K562 (cell line): ENCODE data around the gene SLC38A1. TPM values are rescaled to one million over a fixed set of nuclear protein-coding genes. Genes with fewer than 3 reads are reported as not detected.

ENCODE experiments used
- CBX5 ChIP-seq: IDR thresholded peaks from 2 replicates; pipeline ENCODE4 v1.6.1; 2014; ENCODE audit warnings: low read depth, borderline replicate concordance
- CC2D1A ChIP-seq: fragments of 450-650 bp; IDR thresholded peaks from 2 replicates; pipeline ENCODE4 v1.6.1; 2017; ENCODE audit warnings: mild to moderate bottlenecking
- FOXP1 ChIP-seq: sonication (generic); formaldehyde crosslinking; IDR thresholded peaks from 2 replicates; pipeline ENCODE4 v1.8.0; 2022; ENCODE audit warnings: mild to moderate bottlenecking, missing genetic modification reagents
- GABPB1 ChIP-seq: sonication (generic); formaldehyde crosslinking; IDR thresholded peaks from 2 replicates; pipeline ENCODE4 v1.8.0; 2022; ENCODE audit warnings: mild to moderate bottlenecking, missing genetic modification reagents
- HIVEP1 ChIP-seq: fragments of 250-450 bp; sonication (Bioruptor Pico); IDR thresholded peaks from 2 replicates; pipeline ENCODE4 v1.4.0; 2020; ENCODE audit warnings: mild to moderate bottlenecking
- LEF1 ChIP-seq: fragments of 450-650 bp; IDR thresholded peaks from 2 replicates; pipeline ENCODE4 v1.6.1; 2016; ENCODE audit warnings: mild to moderate bottlenecking
- MAZ ChIP-seq, 2 experiments: fragments of 450-650 bp in 1 of 2; sonication (generic) in 1 of 2; formaldehyde crosslinking; IDR thresholded peaks in 1 of 2; conservative IDR thresholded peaks in 1 of 2; 2 replicates each; pipeline versions ENCODE4 v1.4.0 to v1.5.0; 2020; ENCODE audit warnings: mild to moderate bottlenecking in 1 of 2, missing genetic modification reagents in 1 of 2
- MXI1 ChIP-seq: IDR thresholded peaks from 2 replicates; pipeline ENCODE4 v1.6.1; 2011; ENCODE audit warnings: low read depth, mild to moderate bottlenecking, improper control_type of control experiment, low read length
- PHF20 ChIP-seq: fragments of 450-650 bp; IDR thresholded peaks from 2 replicates; pipeline ENCODE4 v1.6.1; 2018; ENCODE audit not compliant: partially characterized antibody
- RCOR1 ChIP-seq, 2 experiments: IDR thresholded peaks; 2 replicates each; pipeline ENCODE4 v1.6.1; 2012; ENCODE audit warnings: low read depth in 2 of 2, low read length in 2 of 2, borderline replicate concordance in 1 of 2, improper control_type of control experiment in 1 of 2
- ZNF324 ChIP-seq: fragments of 250-450 bp; sonication (Bioruptor Pico); IDR thresholded peaks from 2 replicates; pipeline ENCODE4 v1.4.0; 2020; ENCODE audit warnings: mild to moderate bottlenecking
- ZNF41 ChIP-seq: fragments of 250-450 bp; sonication (Bioruptor Pico); conservative IDR thresholded peaks from 2 replicates; pipeline ENCODE4 v1.4.0; 2020; ENCODE audit warnings: mild to moderate bottlenecking
- ZNF644 ChIP-seq: fragments of 200-800 bp; sonication (Bioruptor generic); IDR thresholded peaks from 2 replicates; pipeline ENCODE4 v1.6.1; 2016; ENCODE audit warnings: low read depth, missing genetic modification characterization, missing compliant biosample characterization
- ZNF77 ChIP-seq: fragments of 250-450 bp; sonication (Bioruptor Pico); IDR thresholded peaks from 2 replicates; pipeline ENCODE4 v1.5.0; 2020
- ZSCAN29 ChIP-seq: fragments of 450-650 bp; IDR thresholded peaks from 2 replicates; pipeline ENCODE4 v1.6.1; 2017
- polyA plus RNA-seq, 8 experiments: library from polyadenylated mRNA; depleted of rRNA in 4 of 8; stranded (reverse) in 5 of 8; unstranded in 3 of 8; fragments of >200 nt; fragmentation: Nextera tagmentation in 2 of 8; fragmentation: Illumina TruSeq in 1 of 8; extraction: Ambion mirVana in 2 of 8; extraction: Trizol in 1 of 8; gene quantifications; 2 replicates each; pipeline versions ENCODE4 v1.2.1 to v1.2.3, GENCODE V29; 2011 to 2014; ENCODE audit warnings: inconsistent platforms in 1 of 8, missing spikeins in 1 of 8
- total RNA-seq, 7 experiments: library from RNA; depleted of rRNA in 6 of 7; stranded (reverse); fragments of >200 nt in 6 of 7; fragmentation: Illumina TruSeq in 2 of 7; extraction: Trizol in 2 of 7; gene quantifications; 2 replicates each; pipeline versions ENCODE4 v1.2.1 to v1.2.3, GENCODE V29; 2011 to 2021; ENCODE audit warnings: low replicate concordance in 1 of 7
- TF ChIP-seq, protein P1 (sequence below): fragments of 450-650 bp; IDR thresholded peaks from 2 replicates; pipeline ENCODE4 v1.6.1; 2016; ENCODE audit warnings: mild to moderate bottlenecking
- TF ChIP-seq, protein P2 (sequence below): fragments of 450-650 bp; IDR thresholded peaks from 2 replicates; pipeline ENCODE4 v1.6.1; 2017; ENCODE audit warnings: antibody characterized with exemption
- TF ChIP-seq, protein P3 (sequence below): sonication (generic); formaldehyde crosslinking; IDR thresholded peaks from 2 replicates; pipeline ENCODE4 v1.9.0; 2022; ENCODE audit warnings: mild to moderate bottlenecking, missing genetic modification reagents
- TF ChIP-seq, protein P4 (sequence below): IDR thresholded peaks from 2 replicates; pipeline ENCODE4 v1.6.1; 2011; ENCODE audit warnings: borderline replicate concordance, low read depth, mild to moderate bottlenecking, moderate library complexity, low read length; ENCODE audit not compliant: insufficient read depth, poor library complexity, severe bottlenecking
- TF ChIP-seq, protein P5 (sequence below): fragments of 450-650 bp; conservative IDR thresholded peaks from 2 replicates; pipeline ENCODE4 v1.6.1; 2016; ENCODE audit warnings: missing genetic modification characterization, low read depth, mild to moderate bottlenecking, missing compliant biosample characterization, moderate library complexity

The SLC38A1 gene
- total and polyA plus RNA-seq, 9 of the 15 experiments (the other 6 are each of a cell fraction or from before 2014, with no cell fraction given): 51.9 to 112 (median 75.0) TPM

DNA sequence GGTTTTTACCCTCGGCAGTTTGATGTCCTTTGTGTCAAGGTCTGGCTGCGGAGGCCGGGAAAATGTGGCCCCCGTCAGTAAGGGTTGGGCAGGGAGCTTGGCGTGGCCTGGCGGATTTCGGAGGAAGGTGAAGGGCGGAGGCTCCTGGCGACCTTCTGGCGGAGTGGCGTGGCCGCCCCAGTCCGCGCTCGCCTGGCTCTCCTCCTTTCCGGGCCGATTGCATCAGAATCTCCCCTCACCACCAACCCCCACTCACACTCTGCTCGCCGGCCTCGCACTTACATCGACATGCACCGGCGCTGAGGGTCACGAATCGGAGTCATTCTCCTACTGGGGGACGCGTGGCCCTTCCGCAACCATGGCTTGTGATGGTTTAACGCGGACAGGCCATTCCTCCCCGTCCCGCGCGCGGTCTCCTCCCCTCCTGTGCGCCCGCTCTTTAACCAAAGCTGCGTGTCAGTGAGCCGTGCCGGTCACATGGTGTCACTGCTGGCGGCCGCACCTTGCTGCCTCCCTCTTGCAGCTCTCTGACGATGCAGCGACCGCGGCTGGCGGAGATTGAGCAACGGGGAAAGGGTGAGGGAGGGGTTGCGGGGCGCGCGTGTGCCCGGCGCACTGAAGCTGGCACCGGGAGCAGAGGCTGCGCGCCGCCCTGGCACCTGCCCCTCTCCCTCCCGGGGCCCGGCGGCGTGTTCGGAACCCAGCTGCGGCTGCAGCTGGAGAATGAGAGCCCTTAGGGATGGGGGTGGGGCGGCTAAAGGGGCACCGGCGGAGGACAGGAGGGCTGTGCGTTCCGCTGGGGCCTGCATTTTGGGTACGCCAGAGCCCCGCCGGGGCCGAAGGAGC lies at the start of gene SLC38A1 (continued):
- TF ChIP-seq ZNF324 (CRISPR knock-in tag): no peak
- peak in 1 of 2 experiments; percentile 26; a peak in 1 of 4 replicates for TF ChIP-seq RCOR1 (IDR thresholded peaks at IDR 0.05; ENCODE audit: borderline replicate concordance in 1 of 2, low read depth in 2 of 2, low read length in 2 of 2)
- no peak for TF ChIP-seq ZSCAN29
- TF ChIP-seq, protein P1, sequence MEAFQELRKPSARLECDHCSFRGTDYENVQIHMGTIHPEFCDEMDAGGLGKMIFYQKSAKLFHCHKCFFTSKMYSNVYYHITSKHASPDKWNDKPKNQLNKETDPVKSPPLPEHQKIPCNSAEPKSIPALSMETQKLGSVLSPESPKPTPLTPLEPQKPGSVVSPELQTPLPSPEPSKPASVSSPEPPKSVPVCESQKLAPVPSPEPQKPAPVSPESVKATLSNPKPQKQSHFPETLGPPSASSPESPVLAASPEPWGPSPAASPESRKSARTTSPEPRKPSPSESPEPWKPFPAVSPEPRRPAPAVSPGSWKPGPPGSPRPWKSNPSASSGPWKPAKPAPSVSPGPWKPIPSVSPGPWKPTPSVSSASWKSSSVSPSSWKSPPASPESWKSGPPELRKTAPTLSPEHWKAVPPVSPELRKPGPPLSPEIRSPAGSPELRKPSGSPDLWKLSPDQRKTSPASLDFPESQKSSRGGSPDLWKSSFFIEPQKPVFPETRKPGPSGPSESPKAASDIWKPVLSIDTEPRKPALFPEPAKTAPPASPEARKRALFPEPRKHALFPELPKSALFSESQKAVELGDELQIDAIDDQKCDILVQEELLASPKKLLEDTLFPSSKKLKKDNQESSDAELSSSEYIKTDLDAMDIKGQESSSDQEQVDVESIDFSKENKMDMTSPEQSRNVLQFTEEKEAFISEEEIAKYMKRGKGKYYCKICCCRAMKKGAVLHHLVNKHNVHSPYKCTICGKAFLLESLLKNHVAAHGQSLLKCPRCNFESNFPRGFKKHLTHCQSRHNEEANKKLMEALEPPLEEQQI: no peak
- peak; percentile 81 to 94 for TF ChIP-seq MAZ (CRISPR knock-in tag; conservative IDR thresholded peaks at IDR 0.05 in 1 of 2, IDR thresholded peaks at IDR 0.05 in 1 of 2)
- no peak for TF ChIP-seq HIVEP1
- TF ChIP-seq, protein P2, sequence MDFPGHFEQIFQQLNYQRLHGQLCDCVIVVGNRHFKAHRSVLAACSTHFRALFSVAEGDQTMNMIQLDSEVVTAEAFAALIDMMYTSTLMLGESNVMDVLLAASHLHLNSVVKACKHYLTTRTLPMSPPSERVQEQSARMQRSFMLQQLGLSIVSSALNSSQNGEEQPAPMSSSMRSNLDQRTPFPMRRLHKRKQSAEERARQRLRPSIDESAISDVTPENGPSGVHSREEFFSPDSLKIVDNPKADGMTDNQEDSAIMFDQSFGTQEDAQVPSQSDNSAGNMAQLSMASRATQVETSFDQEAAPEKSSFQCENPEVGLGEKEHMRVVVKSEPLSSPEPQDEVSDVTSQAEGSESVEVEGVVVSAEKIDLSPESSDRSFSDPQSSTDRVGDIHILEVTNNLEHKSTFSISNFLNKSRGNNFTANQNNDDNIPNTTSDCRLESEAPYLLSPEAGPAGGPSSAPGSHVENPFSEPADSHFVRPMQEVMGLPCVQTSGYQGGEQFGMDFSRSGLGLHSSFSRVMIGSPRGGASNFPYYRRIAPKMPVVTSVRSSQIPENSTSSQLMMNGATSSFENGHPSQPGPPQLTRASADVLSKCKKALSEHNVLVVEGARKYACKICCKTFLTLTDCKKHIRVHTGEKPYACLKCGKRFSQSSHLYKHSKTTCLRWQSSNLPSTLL: no peak; the same call in 1 of the 2 replicates
- no peak for TF ChIP-seq ZNF77 (CRISPR knock-in tag)
- TF ChIP-seq PHF20: no peak
- TF ChIP-seq FOXP1: peak; percentile 93
- TF ChIP-seq MXI1: no peak
- TF ChIP-seq, protein P3, sequence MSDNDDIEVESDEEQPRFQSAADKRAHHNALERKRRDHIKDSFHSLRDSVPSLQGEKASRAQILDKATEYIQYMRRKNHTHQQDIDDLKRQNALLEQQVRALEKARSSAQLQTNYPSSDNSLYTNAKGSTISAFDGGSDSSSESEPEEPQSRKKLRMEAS (CRISPR knock-in tag): peak; percentile 91
- TF ChIP-seq ZNF41: no peak
- TF ChIP-seq ZNF644: 0 out of 2 replicates have a peak, but pooled peaks have one; percentile 52
- TF ChIP-seq, protein P4, sequence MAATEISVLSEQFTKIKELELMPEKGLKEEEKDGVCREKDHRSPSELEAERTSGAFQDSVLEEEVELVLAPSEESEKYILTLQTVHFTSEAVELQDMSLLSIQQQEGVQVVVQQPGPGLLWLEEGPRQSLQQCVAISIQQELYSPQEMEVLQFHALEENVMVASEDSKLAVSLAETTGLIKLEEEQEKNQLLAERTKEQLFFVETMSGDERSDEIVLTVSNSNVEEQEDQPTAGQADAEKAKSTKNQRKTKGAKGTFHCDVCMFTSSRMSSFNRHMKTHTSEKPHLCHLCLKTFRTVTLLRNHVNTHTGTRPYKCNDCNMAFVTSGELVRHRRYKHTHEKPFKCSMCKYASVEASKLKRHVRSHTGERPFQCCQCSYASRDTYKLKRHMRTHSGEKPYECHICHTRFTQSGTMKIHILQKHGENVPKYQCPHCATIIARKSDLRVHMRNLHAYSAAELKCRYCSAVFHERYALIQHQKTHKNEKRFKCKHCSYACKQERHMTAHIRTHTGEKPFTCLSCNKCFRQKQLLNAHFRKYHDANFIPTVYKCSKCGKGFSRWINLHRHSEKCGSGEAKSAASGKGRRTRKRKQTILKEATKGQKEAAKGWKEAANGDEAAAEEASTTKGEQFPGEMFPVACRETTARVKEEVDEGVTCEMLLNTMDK: peak; percentile 34
- TF ChIP-seq CC2D1A: 0 out of 2 replicates have a peak, but pooled peaks have one; percentile 12
- peak; percentile 76 for TF ChIP-seq LEF1
- TF ChIP-seq CBX5: 0 out of 2 replicates have a peak, but pooled peaks have one; percentile 15
- TF ChIP-seq, protein P5, sequence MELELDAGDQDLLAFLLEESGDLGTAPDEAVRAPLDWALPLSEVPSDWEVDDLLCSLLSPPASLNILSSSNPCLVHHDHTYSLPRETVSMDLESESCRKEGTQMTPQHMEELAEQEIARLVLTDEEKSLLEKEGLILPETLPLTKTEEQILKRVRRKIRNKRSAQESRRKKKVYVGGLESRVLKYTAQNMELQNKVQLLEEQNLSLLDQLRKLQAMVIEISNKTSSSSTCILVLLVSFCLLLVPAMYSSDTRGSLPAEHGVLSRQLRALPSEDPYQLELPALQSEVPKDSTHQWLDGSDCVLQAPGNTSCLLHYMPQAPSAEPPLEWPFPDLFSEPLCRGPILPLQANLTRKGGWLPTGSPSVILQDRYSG (tag): peak; percentile 59; the same call in 1 of the 2 replicates
- TF ChIP-seq GABPB1 (CRISPR knock-in tag): peak; percentile 66
